Right lobe of liver (tissue), 6 donors: ENCODE measurements around the gene TM9SF2. TPM values are rescaled to one million over a fixed set of nuclear protein-coding genes. Genes with fewer than 3 reads are reported as not detected.
A peak's percentile ranks its signal among the peaks of the same experiment; 100 is the strongest.

ENCODE experiments used
- ATAC-seq, 4 donors: fragments of 200-7000 bp; cut with Tn5 transposase; one replicate each; pipeline ENCODE4 v1.9.1; 2020; ENCODE audit warnings: mild to moderate bottlenecking in 4 of 4, moderate library complexity in 4 of 4
- DNase-seq, 3 donors: peaks; one replicate each; pipeline ENCODE4 v3.0.0-alpha.2; 2020
- H3K27ac ChIP-seq, 3 donors: fragments of 200-600 bp; one replicate each; pipeline ENCODE4 v1.8.0; 2022
- H3K27me3 ChIP-seq, 2 donors: fragments of 200-600 bp; one replicate each; pipeline ENCODE4 v1.8.0; 2022
- H3K36me3 ChIP-seq, 4 donors: fragments of 200-600 bp; sonication (generic) in 1 of 4; one replicate each; pipeline versions ENCODE4 v1.5.1 to v1.8.0; 2017 to 2022; ENCODE audit warnings: control low read depth in 1 of 4
- H3K4me1 ChIP-seq, 4 donors: fragments of 200-600 bp; sonication (generic) in 1 of 4; one replicate each; pipeline versions ENCODE4 v1.5.1 to v1.8.0; 2017 to 2022; ENCODE audit warnings: control low read depth in 1 of 4
- H3K4me3 ChIP-seq, 3 donors: fragments of 200-600 bp; one replicate each; pipeline ENCODE4 v1.8.0; 2022
- H3K9me3 ChIP-seq, 4 donors: fragments of 200-600 bp; sonication (generic) in 1 of 4; one replicate each; pipeline versions ENCODE4 v1.5.1 to v1.8.0; 2017 to 2022; ENCODE audit warnings: control low read depth in 1 of 4
- POLR2A ChIP-seq: fragments of 450-650 bp; IDR thresholded peaks from one replicate; pipeline ENCODE4 v1.6.1; 2017; ENCODE audit warnings: antibody characterized with exemption, mild to moderate bottlenecking
- WGBS: methylation state at CpG from one replicate; pipeline ENCODE4 v1.1.6; 2018; ENCODE audit warnings: low coverage, low lambda C conversion rate; ENCODE audit not compliant: insufficient coverage; ENCODE audit errors: missing lambda C conversion rate; 5-methylcytosine and 5-hydroxymethylcytosine counted together
- intact Hi-C, 2 donors: fragments of 100-400 bp; cut with DNase I; formaldehyde crosslinking; loops; one replicate each; pipeline versions ENCODE4 v1.11.2 to v1.14.1; 2022
- total RNA-seq, 6 experiments: library from RNA; depleted of rRNA in 2 of 6; stranded (reverse); fragments of >200 nt in 2 of 6; fragmentation: NEBNext Ultra II Directional in 3 of 6; extraction: Animal tissue kit (Norgen Biotek cat#: 25700) in 3 of 6; gene quantifications; one replicate each; pipeline versions ENCODE4 v1.1.0 to v1.2.4, GENCODE V29; 2016 to 2023
- TF ChIP-seq, protein P1 (sequence below), 4 donors: fragments of 200-600 bp in 3 of 4; fragments of 450-650 bp in 1 of 4; IDR thresholded peaks; one replicate each; pipeline versions ENCODE4 v1.5.1 to v1.8.0; 2016 to 2022; ENCODE audit warnings: antibody characterized with exemption in 4 of 4, mild to moderate bottlenecking in 2 of 4
- donor health status: DM: no; HTN: yes; CAD: no.
- donor health status: DM: no; HTN: no; CAD: no.
- donor health status: DM: no; HTN: no; CAD: no.
- donor health status: DM: no; HTN: yes; CAD: no.
- donor health status: DM: no; HTN: yes; CAD: no.

TM9SF2 gene
- total RNA-seq, 6 experiments from 2014 or later: 83.6 to 102 (median 92.2) TPM

DNA sequence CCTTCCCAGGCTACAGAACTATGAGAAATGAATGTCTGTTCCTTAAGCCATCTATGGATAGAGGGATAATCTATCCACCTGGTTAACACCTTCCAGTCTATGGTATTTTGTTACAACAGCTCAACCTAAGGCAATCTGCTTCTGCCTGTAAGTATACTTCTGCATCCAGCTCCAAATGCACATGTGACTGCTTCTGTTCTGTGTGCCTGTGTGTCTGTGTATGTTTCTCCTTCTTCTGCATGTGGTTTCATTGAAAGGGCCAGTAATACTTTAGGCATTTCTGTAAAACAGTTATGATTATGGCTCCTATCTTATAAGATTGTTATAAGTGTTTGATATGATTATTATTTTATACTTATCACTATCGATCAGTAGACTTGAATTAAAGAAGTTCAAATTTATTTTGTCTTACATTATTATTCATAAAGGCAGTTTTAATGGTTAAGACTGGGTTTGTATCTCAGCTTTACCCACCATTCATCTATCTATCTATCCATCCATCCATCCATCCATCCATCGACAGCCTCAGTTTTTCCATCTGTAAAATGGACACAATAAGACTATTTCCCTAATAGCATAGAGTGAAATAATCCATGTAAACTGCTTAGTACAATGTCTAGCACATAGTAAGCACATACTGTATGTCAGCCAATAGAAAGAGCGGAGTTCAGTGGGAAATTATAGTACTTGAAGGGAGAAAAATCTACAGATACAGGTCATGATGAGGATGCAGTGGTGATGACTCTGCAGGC lies 37.5 kb upstream of the TM9SF2 start:
- 95% methylated on average over 3 of the region's 3 CpGs for WGBS
- TF ChIP-seq, protein P1, sequence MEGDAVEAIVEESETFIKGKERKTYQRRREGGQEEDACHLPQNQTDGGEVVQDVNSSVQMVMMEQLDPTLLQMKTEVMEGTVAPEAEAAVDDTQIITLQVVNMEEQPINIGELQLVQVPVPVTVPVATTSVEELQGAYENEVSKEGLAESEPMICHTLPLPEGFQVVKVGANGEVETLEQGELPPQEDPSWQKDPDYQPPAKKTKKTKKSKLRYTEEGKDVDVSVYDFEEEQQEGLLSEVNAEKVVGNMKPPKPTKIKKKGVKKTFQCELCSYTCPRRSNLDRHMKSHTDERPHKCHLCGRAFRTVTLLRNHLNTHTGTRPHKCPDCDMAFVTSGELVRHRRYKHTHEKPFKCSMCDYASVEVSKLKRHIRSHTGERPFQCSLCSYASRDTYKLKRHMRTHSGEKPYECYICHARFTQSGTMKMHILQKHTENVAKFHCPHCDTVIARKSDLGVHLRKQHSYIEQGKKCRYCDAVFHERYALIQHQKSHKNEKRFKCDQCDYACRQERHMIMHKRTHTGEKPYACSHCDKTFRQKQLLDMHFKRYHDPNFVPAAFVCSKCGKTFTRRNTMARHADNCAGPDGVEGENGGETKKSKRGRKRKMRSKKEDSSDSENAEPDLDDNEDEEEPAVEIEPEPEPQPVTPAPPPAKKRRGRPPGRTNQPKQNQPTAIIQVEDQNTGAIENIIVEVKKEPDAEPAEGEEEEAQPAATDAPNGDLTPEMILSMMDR (IDR thresholded peaks at IDR 0.05): no peak
- no peak for TF ChIP-seq POLR2A
- Histone ChIP-seq H3K27me3 (no peaks in the 10 kb centered on the region), H3K9me3 (no peaks in the 10 kb centered on the region), H3K27ac (peak overlapping the region in 1 of 3 donors; percentile 40), H3K36me3 (no peaks in the 10 kb centered on the region), H3K4me3 (no peak overlapping the region), H3K4me1 (no peaks in the 10 kb centered on the region)
- peak in 2 of 4 donors; percentile 26 to 43 for ATAC-seq
- intact Hi-C loops: no loop called here
- no peak for DNase-seq

DNA sequence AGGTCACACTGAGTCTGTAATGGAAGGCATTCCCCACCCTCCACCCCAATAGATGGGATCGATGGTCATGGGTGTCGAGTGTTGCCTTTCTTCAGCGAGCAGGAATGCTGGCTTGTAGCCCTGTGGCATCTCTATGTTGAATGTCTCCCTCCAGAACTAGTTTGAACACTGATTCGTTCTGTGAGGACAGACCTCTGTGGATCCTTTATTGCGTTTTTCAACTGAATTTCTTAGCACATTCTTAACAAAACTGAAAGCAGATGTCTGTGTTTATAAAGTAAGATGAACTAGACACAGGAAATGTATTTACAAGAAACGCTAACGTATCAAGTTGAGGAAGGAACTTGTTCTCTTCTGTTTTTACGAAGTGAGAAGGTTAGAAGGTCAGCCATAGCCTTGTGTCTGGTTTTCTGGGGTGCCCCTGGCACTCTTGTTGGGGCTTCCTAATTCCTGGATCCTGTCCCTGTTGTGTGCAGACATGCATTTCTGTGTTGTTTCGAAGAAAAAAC lies 36.8 kb upstream of the TM9SF2 start:
- no peak for TF ChIP-seq POLR2A
- TF ChIP-seq, protein P1 (IDR thresholded peaks at IDR 0.05): no peak
- no peaks in the 10 kb centered on the region for H3K36me3 ChIP-seq
- H3K9me3 ChIP-seq: no peaks in the 10 kb centered on the region
- H3K4me3 ChIP-seq: no peak overlapping the region
- no peaks in the 10 kb centered on the region for H3K27me3 ChIP-seq
- intact Hi-C loops: no loop called here
- no peaks in the 10 kb centered on the region for H3K4me1 ChIP-seq
- peak overlapping the region in 2 of 3 donors; percentile 12 to 40 for H3K27ac ChIP-seq
- ATAC-seq (peak; percentile 38 to 67 (median 50)), DNase-seq (no peak)
- WGBS: 38% methylated on average over 6 of the region's 9 CpGs

DNA sequence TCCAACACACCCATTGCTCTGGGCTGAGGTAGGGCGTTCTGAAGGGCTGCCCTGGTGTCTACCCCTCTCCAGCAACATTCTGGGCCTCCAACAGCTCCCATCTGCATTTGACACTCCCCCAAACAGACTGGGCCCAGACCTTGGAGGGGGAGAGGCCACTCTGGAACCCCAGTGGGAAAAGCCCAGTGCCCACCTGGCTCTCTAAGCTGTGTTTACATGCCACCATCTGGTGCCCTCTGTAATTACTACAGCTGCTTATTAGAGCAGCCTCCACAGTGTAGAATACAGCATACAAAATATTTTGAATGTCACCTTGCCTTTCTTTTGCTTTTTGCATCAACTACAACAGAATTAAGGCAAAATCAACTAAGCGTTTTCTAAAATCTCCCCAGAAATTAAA lies 35.8 kb upstream of the TM9SF2 start:
- H3K36me3 ChIP-seq: no peaks in the 10 kb centered on the region
- ATAC-seq (no peak), DNase-seq (no peak)
- WGBS: 88% methylated on average over 2 of the region's 2 CpGs
- intact Hi-C loops: no loop called here
- no peaks in the 10 kb centered on the region for H3K4me1 ChIP-seq
- no peak overlapping the region for H3K27ac ChIP-seq
- no peak overlapping the region for H3K4me3 ChIP-seq
- H3K27me3 ChIP-seq: no peaks in the 10 kb centered on the region
- TF ChIP-seq POLR2A: no peak
- TF ChIP-seq, protein P1 (IDR thresholded peaks at IDR 0.05): no peak
- no peaks in the 10 kb centered on the region for H3K9me3 ChIP-seq

DNA sequence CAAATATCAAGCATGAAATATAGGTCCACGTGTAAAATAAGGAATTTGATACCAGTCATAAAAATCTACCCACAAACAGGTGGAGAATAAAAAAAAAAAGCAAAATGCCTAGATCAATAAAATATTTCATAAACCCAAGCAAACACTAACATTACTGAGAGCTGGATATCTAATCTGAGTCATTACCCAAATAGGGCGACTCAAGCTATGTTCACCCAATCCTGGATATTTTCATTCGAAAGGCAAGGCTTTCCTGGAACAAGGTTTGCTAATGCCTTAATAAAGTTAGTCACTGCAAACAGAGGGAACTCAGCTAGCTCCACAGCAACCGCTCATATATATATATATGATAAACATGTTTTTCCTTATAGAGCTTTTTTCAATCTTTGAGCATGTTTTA lies 33.5 kb upstream of the TM9SF2 start:
- Histone ChIP-seq H3K9me3 (no peaks in the 10 kb centered on the region), H3K27me3 (no peaks in the 10 kb centered on the region), H3K27ac (no peak overlapping the region), H3K36me3 (no peaks in the 10 kb centered on the region), H3K4me1 (no peaks in the 10 kb centered on the region), H3K4me3 (no peak overlapping the region)
- intact Hi-C loops: no loop called here
- WGBS: 82% methylated on average over 4 of the region's 4 CpGs
- TF ChIP-seq, protein P1 (IDR thresholded peaks at IDR 0.05): no peak
- no peak for TF ChIP-seq POLR2A
- ATAC-seq: peak in 1 of 4 donors; percentile 84
- no peak for DNase-seq
